NCI-H748 treated with DMSO at 0.1 percent for 48 hours (cell line): ENCODE results near the gene TNRC6B.
"Not testable (repeated sequence)": the region's sequence is repeated elsewhere in the genome, so short reads cannot be mapped to it uniquely, and the experiment has no call there.

ENCODE experiments used
- DNase-seq: peaks from one replicate; lab custom pipeline; 2025; lab: John Stamatoyannopoulos, UW

Gene TNRC6B

GRCh38 chr22:40213478-40213877 lies 35.8 kb downstream of the TNRC6B start:
- DNase-seq: no peak

- DNase-seq: no peak
Measured at GRCh38 chr22:40215266-40215665, 37.5 kb downstream of the TNRC6B start.

GRCh38 chr22:40216041-40216756 lies 38.5 kb downstream of the TNRC6B start:
- no peak for DNase-seq

- no peak for DNase-seq
Measured at GRCh38 chr22:40218152-40218551, 40.4 kb downstream of the TNRC6B start.

- DNase-seq: no peak
Measured at GRCh38 chr22:40218723-40219294, 41.1 kb downstream of the TNRC6B start.

- DNase-seq: no peak
Measured at GRCh38 chr22:40220316-40221054, 42.8 kb downstream of the TNRC6B start.

- DNase-seq: no peak
Measured at GRCh38 chr22:40221055-40221414, 43.3 kb downstream of the TNRC6B start.

- DNase-seq: not testable (repeated sequence)
Measured at GRCh38 chr22:40222979-40223378, 45.3 kb downstream of the TNRC6B start.

GRCh38 chr22:40224702-40225101 lies 47.0 kb downstream of the TNRC6B start:
- no peak for DNase-seq

- DNase-seq: no peak
Measured at GRCh38 chr22:40226620-40227019, 48.9 kb downstream of the TNRC6B start.

- DNase-seq: no peak
Measured at GRCh38 chr22:40231618-40232313, 54.0 kb downstream of the TNRC6B start.

- DNase-seq: no peak
Measured at GRCh38 chr22:40232624-40233023, 54.9 kb downstream of the TNRC6B start.

- no peak for DNase-seq
Measured at GRCh38 chr22:40233886-40234285, 56.2 kb downstream of the TNRC6B start.

GRCh38 chr22:40234658-40235057 lies 56.9 kb downstream of the TNRC6B start:
- DNase-seq: no peak

GRCh38 chr22:40235308-40235707 lies 57.6 kb downstream of the TNRC6B start:
- no peak for DNase-seq

GRCh38 chr22:40236131-40236665 lies 58.5 kb downstream of the TNRC6B start:
- no peak for DNase-seq

GRCh38 chr22:40237241-40237640 lies 59.5 kb downstream of the TNRC6B start:
- no peak for DNase-seq

GRCh38 chr22:40237788-40238424 lies 60.2 kb downstream of the TNRC6B start:
- DNase-seq: no peak

GRCh38 chr22:40238425-40239344 lies 61.0 kb downstream of the TNRC6B start:
- DNase-seq: no peak

- DNase-seq: no peak
Measured at GRCh38 chr22:40239345-40239683, 61.6 kb downstream of the TNRC6B start.

- no peak for DNase-seq
Measured at GRCh38 chr22:40240160-40240559, 62.4 kb downstream of the TNRC6B start.
